ENCODE measurements around the gene HNF4A. TPM values are rescaled to one million over a fixed set of nuclear protein-coding genes. Genes with fewer than 3 reads are reported as not detected.

HNF4A gene
- total RNA-seq, 2 donors from 2014 or later = 288 to 346 TPM

- intact Hi-C loops (cut with DNase I) = no loop called here
- TF ChIP-seq CTCF (IDR thresholded peaks at IDR 0.05) = no peak
These were observed 7.3 kb upstream of the HNF4A start for GRCh38 chr20:44348168-44348659.

GRCh38 chr20:44349349-44349748, 6.2 kb upstream of the HNF4A start:
- no peak for TF ChIP-seq CTCF (IDR thresholded peaks at IDR 0.05)
- no peak overlapping the region for H3K9ac ChIP-seq (ENCODE audit: low read depth in 2 of 2, low read length in 2 of 2)
- no peak for DNase-seq
- intact Hi-C loops (cut with DNase I) = no loop called here
- H3K27me3 ChIP-seq = no peaks in the 10 kb centered on the region
- no peak overlapping the region for H3K4me3 ChIP-seq
- no peaks in the 10 kb centered on the region for H3K36me3 ChIP-seq
- no peaks in the 10 kb centered on the region for H3K4me1 ChIP-seq
- no peaks in the 10 kb centered on the region for H3K9me3 ChIP-seq
- no peak overlapping the region for H3K27ac ChIP-seq

More at GRCh38 chr20:44348168-44348659, 7.3 kb upstream of the HNF4A start:
- Histone ChIP-seq H3K4me3 (no peak overlapping the region), H3K9ac (ENCODE audit: low read depth in 2 of 2, low read length in 2 of 2) (no peak overlapping the region), H3K4me1 (no peaks in the 10 kb centered on the region), H3K36me3 (no peaks in the 10 kb centered on the region), H3K27me3 (no peaks in the 10 kb centered on the region), H3K9me3 (no peaks in the 10 kb centered on the region), H3K27ac (no peak overlapping the region)
- no peak for DNase-seq

- no peak overlapping the region for H3K9ac ChIP-seq (ENCODE audit: low read depth in 2 of 2, low read length in 2 of 2)
- no peak overlapping the region for H3K27ac ChIP-seq
- intact Hi-C loops (cut with DNase I) = no loop called here
- no peaks in the 10 kb centered on the region for H3K36me3 ChIP-seq
- no peak for DNase-seq
- H3K9me3 ChIP-seq = no peaks in the 10 kb centered on the region
- H3K27me3 ChIP-seq = no peaks in the 10 kb centered on the region
- TF ChIP-seq CTCF (IDR thresholded peaks at IDR 0.05) = no peak
- H3K4me1 ChIP-seq = no peaks in the 10 kb centered on the region
- no peak overlapping the region for H3K4me3 ChIP-seq
These were observed 4.9 kb upstream of the HNF4A start for GRCh38 chr20:44350567-44350966.

GRCh38 chr20:44354979-44355497, 461 bp upstream of the HNF4A start:
- Histone ChIP-seq H3K27me3 (no peaks in the 10 kb centered on the region), H3K4me3 (peak overlapping the region; percentile 57), H3K36me3 (no peaks in the 10 kb centered on the region), H3K9ac (ENCODE audit: low read depth in 2 of 2, low read length in 2 of 2) (peak overlapping the region; percentile 52 to 99), H3K27ac (peak overlapping the region; percentile 95), H3K4me1 (no peaks in the 10 kb centered on the region), H3K9me3 (no peaks in the 10 kb centered on the region)
- intact Hi-C loops (cut with DNase I) = no loop called here
- DNase-seq = peak; percentile 92
- no peak for TF ChIP-seq CTCF (IDR thresholded peaks at IDR 0.05)

GRCh38 chr20:44356353-44356723, 839 bp downstream of the HNF4A start:
- no peak for DNase-seq
- H3K36me3 ChIP-seq = no peaks in the 10 kb centered on the region
- no peaks in the 10 kb centered on the region for H3K4me1 ChIP-seq
- H3K4me3 ChIP-seq = peak overlapping the region; percentile 57
- peak overlapping the region; percentile 95 for H3K27ac ChIP-seq
- intact Hi-C loops (cut with DNase I) = no loop called here
- peak overlapping the region; percentile 80 to 99 for H3K9ac ChIP-seq (ENCODE audit: low read depth in 2 of 2, low read length in 2 of 2)
- TF ChIP-seq CTCF (IDR thresholded peaks at IDR 0.05) = no peak
- no peaks in the 10 kb centered on the region for H3K9me3 ChIP-seq
- H3K27me3 ChIP-seq = no peaks in the 10 kb centered on the region

All from colonic mucosa (tissue), 4 donors.